Measurements from ENCODE around the gene GADD45A.

The GADD45A gene

DNA sequence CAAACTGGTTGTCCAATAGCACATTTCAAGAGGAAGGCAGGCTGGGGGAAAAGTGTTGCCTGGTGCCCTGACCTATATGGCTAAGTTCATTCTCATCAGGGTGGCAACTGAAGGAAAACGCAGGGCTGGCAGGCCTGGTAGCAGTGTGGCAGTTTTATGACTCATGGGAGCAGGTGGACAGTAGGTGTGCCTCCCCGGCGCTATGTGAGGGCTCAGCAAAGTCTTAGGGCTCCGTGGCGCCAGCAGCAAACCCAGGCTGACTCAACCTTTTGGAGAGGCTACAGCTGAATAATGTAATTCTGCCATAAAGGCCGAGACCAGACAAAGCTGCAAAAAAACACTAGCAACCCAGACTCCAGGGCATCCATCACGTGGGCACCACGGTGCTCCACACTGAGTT is 23.6 kb downstream of the GADD45A start:
- no peak for TF ChIP-seq ZNF8 (CRISPR knock-in tag; IDR thresholded peaks at IDR 0.05)
- no peak for TF ChIP-seq SNAI2 (CRISPR knock-in tag; IDR thresholded peaks at IDR 0.05)
- TF ChIP-seq ZNF70 (CRISPR knock-in tag; IDR thresholded peaks at IDR 0.05): no peak
- ATAC-seq: no peak

DNA sequence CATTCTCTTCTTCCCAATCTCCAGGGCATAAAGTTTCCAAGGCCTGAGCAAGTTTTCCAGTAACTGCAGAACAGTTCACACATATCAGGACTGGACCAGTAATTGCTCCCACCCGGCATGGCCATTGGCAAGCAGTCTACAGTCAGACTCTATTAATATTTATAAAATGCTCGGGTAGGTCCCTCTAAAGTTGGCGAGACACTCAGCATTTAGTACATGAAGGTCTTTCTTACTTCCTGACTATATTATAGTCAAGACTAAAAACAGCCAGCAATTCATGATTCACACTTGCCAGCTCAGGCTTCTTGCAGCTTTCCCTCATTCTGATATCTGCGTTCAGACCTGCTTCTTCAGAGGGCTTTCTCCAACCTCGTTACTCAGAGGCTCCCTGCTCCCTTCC is 25.4 kb downstream of the GADD45A start:
- TF ChIP-seq ZC3H10 (CRISPR knock-in tag; IDR thresholded peaks at IDR 0.05): no peak
- no peak for TF ChIP-seq SNAI2 (CRISPR knock-in tag; IDR thresholded peaks at IDR 0.05)
- 0 out of 2 replicates have a peak, but pooled peaks have one; percentile 19 for TF ChIP-seq ZFP3 (CRISPR knock-in tag; IDR thresholded peaks at IDR 0.05)
- no peak for TF ChIP-seq TCF4 (CRISPR knock-in tag; IDR thresholded peaks at IDR 0.05; ENCODE audit: borderline replicate concordance)
- TF ChIP-seq, protein P1, sequence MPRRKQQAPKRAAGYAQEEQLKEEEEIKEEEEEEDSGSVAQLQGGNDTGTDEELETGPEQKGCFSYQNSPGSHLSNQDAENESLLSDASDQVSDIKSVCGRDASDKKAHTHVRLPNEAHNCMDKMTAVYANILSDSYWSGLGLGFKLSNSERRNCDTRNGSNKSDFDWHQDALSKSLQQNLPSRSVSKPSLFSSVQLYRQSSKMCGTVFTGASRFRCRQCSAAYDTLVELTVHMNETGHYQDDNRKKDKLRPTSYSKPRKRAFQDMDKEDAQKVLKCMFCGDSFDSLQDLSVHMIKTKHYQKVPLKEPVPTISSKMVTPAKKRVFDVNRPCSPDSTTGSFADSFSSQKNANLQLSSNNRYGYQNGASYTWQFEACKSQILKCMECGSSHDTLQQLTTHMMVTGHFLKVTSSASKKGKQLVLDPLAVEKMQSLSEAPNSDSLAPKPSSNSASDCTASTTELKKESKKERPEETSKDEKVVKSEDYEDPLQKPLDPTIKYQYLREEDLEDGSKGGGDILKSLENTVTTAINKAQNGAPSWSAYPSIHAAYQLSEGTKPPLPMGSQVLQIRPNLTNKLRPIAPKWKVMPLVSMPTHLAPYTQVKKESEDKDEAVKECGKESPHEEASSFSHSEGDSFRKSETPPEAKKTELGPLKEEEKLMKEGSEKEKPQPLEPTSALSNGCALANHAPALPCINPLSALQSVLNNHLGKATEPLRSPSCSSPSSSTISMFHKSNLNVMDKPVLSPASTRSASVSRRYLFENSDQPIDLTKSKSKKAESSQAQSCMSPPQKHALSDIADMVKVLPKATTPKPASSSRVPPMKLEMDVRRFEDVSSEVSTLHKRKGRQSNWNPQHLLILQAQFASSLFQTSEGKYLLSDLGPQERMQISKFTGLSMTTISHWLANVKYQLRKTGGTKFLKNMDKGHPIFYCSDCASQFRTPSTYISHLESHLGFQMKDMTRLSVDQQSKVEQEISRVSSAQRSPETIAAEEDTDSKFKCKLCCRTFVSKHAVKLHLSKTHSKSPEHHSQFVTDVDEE (CRISPR knock-in tag; IDR thresholded peaks at IDR 0.05): no peak
- no peak for TF ChIP-seq ARNTL (CRISPR knock-in tag; IDR thresholded peaks at IDR 0.05; ENCODE audit: borderline replicate concordance, low read depth)
- no peak for TF ChIP-seq RARB (CRISPR knock-in tag; IDR thresholded peaks at IDR 0.05)
- peak; percentile 66 for ATAC-seq

GRCh38 chr1:67711158-67711854 is 26.3 kb downstream of the GADD45A start:
- no peak for ATAC-seq
- TF ChIP-seq PPARA (CRISPR knock-in tag; IDR thresholded peaks at IDR 0.05; ENCODE audit: borderline replicate concordance): no peak
- TF ChIP-seq ESRRG (CRISPR knock-in tag; IDR thresholded peaks at IDR 0.05): no peak
- no peak for TF ChIP-seq TOX (CRISPR knock-in tag; IDR thresholded peaks at IDR 0.05; ENCODE audit: borderline replicate concordance)
- no peak for TF ChIP-seq RARB (CRISPR knock-in tag; IDR thresholded peaks at IDR 0.05)
- TF ChIP-seq, protein P2, sequence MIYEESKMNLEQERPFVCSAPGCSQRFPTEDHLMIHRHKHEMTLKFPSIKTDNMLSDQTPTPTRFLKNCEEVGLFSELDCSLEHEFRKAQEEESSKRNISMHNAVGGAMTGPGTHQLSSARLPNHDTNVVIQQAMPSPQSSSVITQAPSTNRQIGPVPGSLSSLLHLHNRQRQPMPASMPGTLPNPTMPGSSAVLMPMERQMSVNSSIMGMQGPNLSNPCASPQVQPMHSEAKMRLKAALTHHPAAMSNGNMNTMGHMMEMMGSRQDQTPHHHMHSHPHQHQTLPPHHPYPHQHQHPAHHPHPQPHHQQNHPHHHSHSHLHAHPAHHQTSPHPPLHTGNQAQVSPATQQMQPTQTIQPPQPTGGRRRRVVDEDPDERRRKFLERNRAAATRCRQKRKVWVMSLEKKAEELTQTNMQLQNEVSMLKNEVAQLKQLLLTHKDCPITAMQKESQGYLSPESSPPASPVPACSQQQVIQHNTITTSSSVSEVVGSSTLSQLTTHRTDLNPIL (CRISPR knock-in tag; IDR thresholded peaks at IDR 0.05; ENCODE audit: low read depth): no peak
- TF ChIP-seq ARNTL (CRISPR knock-in tag; IDR thresholded peaks at IDR 0.05; ENCODE audit: borderline replicate concordance, low read depth): no peak
- TF ChIP-seq ZNF70 (CRISPR knock-in tag; IDR thresholded peaks at IDR 0.05): no peak
- TF ChIP-seq ZNF8 (CRISPR knock-in tag; IDR thresholded peaks at IDR 0.05): no peak
- no peak for TF ChIP-seq BACH2 (CRISPR knock-in tag; IDR thresholded peaks at IDR 0.05; ENCODE audit: borderline replicate concordance)
- TF ChIP-seq ISL1 (CRISPR knock-in tag; IDR thresholded peaks at IDR 0.05): no peak
- no peak for TF ChIP-seq CSDC2 (CRISPR knock-in tag; IDR thresholded peaks at IDR 0.05)
- TF ChIP-seq POU6F1 (CRISPR knock-in tag; IDR thresholded peaks at IDR 0.05; ENCODE audit: borderline replicate concordance, low read depth): no peak
- TF ChIP-seq ZC3H10 (CRISPR knock-in tag; IDR thresholded peaks at IDR 0.05): no peak
- TF ChIP-seq, protein P1 (CRISPR knock-in tag; IDR thresholded peaks at IDR 0.05): no peak
- no peak for TF ChIP-seq ZNF565 (CRISPR knock-in tag; conservative IDR thresholded peaks at IDR 0.05; ENCODE audit: low read depth)
- no peak for TF ChIP-seq TCF4 (CRISPR knock-in tag; IDR thresholded peaks at IDR 0.05; ENCODE audit: borderline replicate concordance)
- TF ChIP-seq CSRNP3 (CRISPR knock-in tag; IDR thresholded peaks at IDR 0.05): no peak
- TF ChIP-seq, protein P3, sequence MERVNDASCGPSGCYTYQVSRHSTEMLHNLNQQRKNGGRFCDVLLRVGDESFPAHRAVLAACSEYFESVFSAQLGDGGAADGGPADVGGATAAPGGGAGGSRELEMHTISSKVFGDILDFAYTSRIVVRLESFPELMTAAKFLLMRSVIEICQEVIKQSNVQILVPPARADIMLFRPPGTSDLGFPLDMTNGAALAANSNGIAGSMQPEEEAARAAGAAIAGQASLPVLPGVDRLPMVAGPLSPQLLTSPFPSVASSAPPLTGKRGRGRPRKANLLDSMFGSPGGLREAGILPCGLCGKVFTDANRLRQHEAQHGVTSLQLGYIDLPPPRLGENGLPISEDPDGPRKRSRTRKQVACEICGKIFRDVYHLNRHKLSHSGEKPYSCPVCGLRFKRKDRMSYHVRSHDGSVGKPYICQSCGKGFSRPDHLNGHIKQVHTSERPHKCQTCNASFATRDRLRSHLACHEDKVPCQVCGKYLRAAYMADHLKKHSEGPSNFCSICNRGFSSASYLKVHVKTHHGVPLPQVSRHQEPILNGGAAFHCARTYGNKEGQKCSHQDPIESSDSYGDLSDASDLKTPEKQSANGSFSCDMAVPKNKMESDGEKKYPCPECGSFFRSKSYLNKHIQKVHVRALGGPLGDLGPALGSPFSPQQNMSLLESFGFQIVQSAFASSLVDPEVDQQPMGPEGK (CRISPR knock-in tag; IDR thresholded peaks at IDR 0.05; ENCODE audit: borderline replicate concordance): no peak
